HepG2 (cell line): Measurements from ENCODE around the gene KIF7. TPM values are rescaled to one million over a fixed set of nuclear protein-coding genes. Genes with fewer than 3 reads are reported as not detected.

Experiments
- ATAC-seq: fragments of 200-7000 bp; cut with Tn5 transposase; 3 replicates; pipeline ENCODE4 v1.9.1; 2020; ENCODE audit warnings: mild to moderate bottlenecking, moderate library complexity
- BruUV-seq: library from RNA; stranded (reverse); fragments of 400-500 nt; replicated peaks from 2 replicates; lab custom pipeline; 2021; lab: Mats Ljungman, UMichigan
- CTCF ChIA-PET: fragments of 300-600 bp; formaldehyde crosslinking; extraction: SDS; loops from one replicate; lab custom pipeline; 2021; ENCODE audit warnings: low total read pairs, inconsistent platforms, low intra/inter-chr PET ratio; lab: Yijun Ruan, JAX
- POLR2A ChIA-PET: fragments of 350-600 bp; sonication (Branson Sonifier 250); formaldehyde crosslinking; loops from one replicate; lab custom pipeline; 2020; ENCODE audit warnings: antibody characterized with exemption, inconsistent platforms; lab: Yijun Ruan, JAX
- DNase-seq: peaks from one replicate; pipeline ENCODE4 v3.0.0-alpha.2; 2015; ENCODE audit warnings: low spot score
- FAIRE-seq: peaks from 3 replicates; lab custom pipeline; 2011; peaks lifted over from hg19 to GRCh38; lab: Jason Lieb, UNC
- H2AFZ ChIP-seq: one replicate; pipeline ENCODE4 v1.6.1; 2011; ENCODE audit warnings: low read length, inconsistent platforms
- H3K27ac ChIP-seq: fragments of 300-600 bp; 3 replicates; pipeline ENCODE4 v1.8.0; 2011; ENCODE audit warnings: mixed run types, mild to moderate bottlenecking, mixed read lengths, low read length, inconsistent platforms; ENCODE audit not compliant: insufficient read depth; ENCODE audit errors: extremely low read length
- H3K27me3 ChIP-seq, 2 experiments: fragments of 200-600 bp in 1 of 2; 2 replicates in 1 of 2; 3 replicates in 1 of 2; pipeline versions ENCODE4 v1.6.0 to v1.8.0; 2011; ENCODE audit warnings: low read length in 2 of 2, mild to moderate bottlenecking in 2 of 2, moderate library complexity in 2 of 2, inconsistent platforms in 1 of 2; ENCODE audit not compliant: insufficient read depth in 2 of 2, control insufficient read depth in 1 of 2
- H3K36me3 ChIP-seq, 2 experiments: fragments of 200-600 bp in 1 of 2; replicated peaks in 1 of 2; 2 replicates in 1 of 2; 3 replicates in 1 of 2; pipeline versions ENCODE4 v1.5.1 to v1.8.0; 2011; ENCODE audit warnings: low read length in 2 of 2, inconsistent platforms in 1 of 2; ENCODE audit not compliant: insufficient read depth in 2 of 2, control insufficient read depth in 1 of 2
- H3K4me1 ChIP-seq: 2 replicates; pipeline ENCODE4 v1.5.1; 2012; ENCODE audit warnings: low read length, inconsistent platforms; ENCODE audit not compliant: insufficient read depth
- H3K4me2 ChIP-seq: 2 replicates; pipeline ENCODE4 v1.6.0; 2011; ENCODE audit warnings: low read depth, low read length, inconsistent platforms
- H3K4me3 ChIP-seq, 3 experiments: fragments of 200-600 bp in 1 of 3; sonication (generic), shearing (Covaris generic) in 1 of 3; replicated peaks in 1 of 3; 2 replicates each; pipeline ENCODE4 v1.5.1; 2011 to 2016; ENCODE audit warnings: low read length in 3 of 3, inconsistent platforms in 2 of 3, low read depth in 2 of 3, mild to moderate bottlenecking in 2 of 3, control low read depth in 1 of 3, mixed read lengths in 1 of 3; ENCODE audit not compliant: insufficient read depth in 1 of 3
- H3K79me2 ChIP-seq: one replicate; pipeline ENCODE4 v1.6.1; 2011; ENCODE audit warnings: low read length, inconsistent platforms; ENCODE audit not compliant: insufficient read depth
- H3K9ac ChIP-seq: 2 replicates; pipeline ENCODE4 v1.6.0; 2011; ENCODE audit warnings: mild to moderate bottlenecking, low read depth, low read length, inconsistent platforms; ENCODE audit not compliant: insufficient read depth
- H3K9me3 ChIP-seq: 2 replicates; pipeline ENCODE4 v1.5.1; 2012; ENCODE audit warnings: mild to moderate bottlenecking, low read length
- H4K20me1 ChIP-seq: 2 replicates; pipeline ENCODE4 v1.6.0; 2011; ENCODE audit warnings: inconsistent platforms, mild to moderate bottlenecking, low read length, moderate library complexity; ENCODE audit not compliant: insufficient read depth
- CENPX ChIP-seq: sonication (generic); formaldehyde crosslinking; IDR thresholded peaks from 2 replicates; pipeline ENCODE4 v1.9.0; 2021; ENCODE audit warnings: mild to moderate bottlenecking, missing genetic modification reagents, moderate library complexity
- KLF15 ChIP-seq: sonication (generic); formaldehyde crosslinking; IDR thresholded peaks from 2 replicates; pipeline ENCODE4 v1.8.1; 2023; ENCODE audit warnings: borderline replicate concordance, mild to moderate bottlenecking, inconsistent platforms, missing genetic modification reagents, mixed read lengths
- RAD21 ChIP-seq: fragments of 450-650 bp; formaldehyde crosslinking; IDR thresholded peaks from 2 replicates; pipeline ENCODE4 v1.5.0; 2020; ENCODE audit warnings: mild to moderate bottlenecking
- SATB2 ChIP-seq: sonication (generic); formaldehyde crosslinking; IDR thresholded peaks from 2 replicates; pipeline ENCODE4 v1.5.0; 2020; ENCODE audit warnings: missing genetic modification reagents
- TBL1XR1 ChIP-seq: fragments of 150-350 bp; IDR thresholded peaks from 2 replicates; pipeline ENCODE4 v1.6.1; 2014; ENCODE audit warnings: borderline replicate concordance, low read length; ENCODE audit not compliant: partially characterized antibody
- YEATS4 ChIP-seq: sonication (generic); formaldehyde crosslinking; IDR thresholded peaks from 2 replicates; pipeline ENCODE4 v1.4.0; 2020; ENCODE audit warnings: missing genetic modification reagents, borderline replicate concordance
- ZNF460 ChIP-seq: sonication (generic); formaldehyde crosslinking; IDR thresholded peaks from 2 replicates; pipeline ENCODE4 v1.5.1; 2020; ENCODE audit warnings: missing genetic modification reagents, mild to moderate bottlenecking, borderline replicate concordance
- ZNF496 ChIP-seq: sonication (generic); formaldehyde crosslinking; IDR thresholded peaks from 2 replicates; pipeline ENCODE4 v1.8.1; 2023; ENCODE audit warnings: mild to moderate bottlenecking, moderate library complexity, missing genetic modification reagents; ENCODE audit not compliant: insufficient replicate concordance
- ZNF788 ChIP-seq: sonication (generic); formaldehyde crosslinking; IDR thresholded peaks from 2 replicates; pipeline ENCODE4 v1.5.0; 2020; ENCODE audit warnings: mild to moderate bottlenecking, missing genetic modification reagents, borderline replicate concordance
- ZNF883 ChIP-seq: sonication (generic); formaldehyde crosslinking; IDR thresholded peaks from 2 replicates; pipeline ENCODE4 v1.5.1; 2020; ENCODE audit warnings: mild to moderate bottlenecking, missing genetic modification reagents; ENCODE audit errors: not compliant biosample characterization
- ZSCAN21 ChIP-seq: sonication (generic); formaldehyde crosslinking; IDR thresholded peaks from 2 replicates; pipeline ENCODE4 v1.8.0; 2022; ENCODE audit warnings: mild to moderate bottlenecking, missing genetic modification reagents, moderate library complexity, borderline replicate concordance
- ZSCAN29 ChIP-seq: sonication (generic); formaldehyde crosslinking; conservative IDR thresholded peaks from 2 replicates; pipeline ENCODE4 v1.4.0; 2020; ENCODE audit warnings: mild to moderate bottlenecking, missing genetic modification reagents
- WGBS: methylation state at CpG from one replicate; pipeline ENCODE4 v1.1.6; 2017; ENCODE audit warnings: low lambda C conversion rate; 5-methylcytosine and 5-hydroxymethylcytosine counted together
- in situ Hi-C: cut with HindIII; loops from 2 replicates; pipeline ENCODE4 v1.10.0; 2017; ENCODE audit warnings: low pct_unique_long_range_greater_than_20kb; ENCODE audit not compliant: extremely low pct_ligation_motif_present
- intact Hi-C: fragments of 100-400 bp; cut with micrococcal nuclease; formaldehyde crosslinking; loops from one replicate; pipeline ENCODE4 v1.10.0; 2022; ENCODE audit not compliant: unreplicated experiment
- polyA plus RNA-seq, 8 experiments: library from polyadenylated mRNA; depleted of rRNA in 3 of 8; stranded (reverse) in 7 of 8; unstranded in 1 of 8; fragments of >200 nt; fragmentation: Illumina TruSeq in 4 of 8; extraction: Trizol in 4 of 8; gene quantifications; 2 replicates each; pipeline versions ENCODE4 v1.2.1 to v1.2.3, GENCODE V29; 2011 to 2016; ENCODE audit warnings: low read depth in 4 of 8, missing spikeins in 1 of 8, mixed read lengths in 1 of 8; ENCODE audit not compliant: insufficient read depth in 1 of 8
- total RNA-seq, 5 experiments: library from RNA; depleted of rRNA; stranded (reverse); fragments of >200 nt; fragmentation: Illumina TruSeq; extraction: Trizol; gene quantifications; 2 replicates each; pipeline ENCODE4 v1.2.3, GENCODE V29; 2016; ENCODE audit warnings: low read depth in 1 of 5
- TF ChIP-seq, protein P1 (sequence below): sonication (generic); formaldehyde crosslinking; IDR thresholded peaks from 2 replicates; pipeline ENCODE4 v1.8.0; 2022; ENCODE audit warnings: missing genetic modification reagents, mild to moderate bottlenecking, moderate library complexity, borderline replicate concordance
- TF ChIP-seq, protein P2 (sequence below): sonication (generic); formaldehyde crosslinking; IDR thresholded peaks from 2 replicates; pipeline ENCODE4 v1.8.1; 2023; ENCODE audit warnings: mild to moderate bottlenecking, inconsistent platforms, moderate library complexity, missing genetic modification reagents, borderline replicate concordance
- TF ChIP-seq, protein P3 (sequence below): sonication (generic); formaldehyde crosslinking; IDR thresholded peaks from 2 replicates; pipeline ENCODE4 v1.4.0; 2020; ENCODE audit warnings: missing genetic modification reagents, borderline replicate concordance

KIF7 gene
- total and polyA plus RNA-seq, 2 of the 13 experiments (the other 11 are each of a cell fraction or from before 2014, with no cell fraction given): 1.5 to 6.2 TPM

DNA sequence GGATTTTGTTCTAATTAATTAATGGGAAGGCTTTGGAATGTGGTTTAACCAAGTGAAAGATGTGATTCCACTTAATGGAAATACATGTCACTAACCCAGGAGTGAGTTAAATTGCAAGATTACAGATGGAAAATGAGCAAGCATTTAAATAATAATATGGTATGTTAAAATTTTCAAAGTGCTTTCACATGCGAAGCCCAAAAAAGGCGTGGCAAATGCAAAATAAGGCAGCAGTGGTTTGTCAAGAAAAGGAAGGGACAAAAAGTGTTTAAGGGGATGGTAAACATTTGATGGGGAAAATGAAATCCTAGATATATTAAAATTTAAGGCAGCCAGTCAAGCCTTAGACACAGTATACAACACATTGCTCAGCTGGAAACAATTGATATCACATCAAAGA, 77.1 kb downstream of the KIF7 start:
- 89% methylated on average over 2 of the region's 2 CpGs for WGBS
- Histone ChIP-seq H3K4me2 (peak overlapping the region; percentile 88), H3K79me2 (peaks cover 68% of the 10 kb centered on the region), H4K20me1 (no peaks in the 10 kb centered on the region), H3K36me3 (peaks cover 3 to 22% of the 10 kb centered on the region in 2 experiments), H2AFZ (no peak overlapping the region), H3K27ac (peak overlapping the region; percentile 4), H3K4me3 (peak overlapping the region; percentile 15 to 67 (median 55); a peak in 5 of 6 replicates), H3K27me3 (no peaks in the 10 kb centered on the region; a peak in 1 of 5 replicates), H3K9ac (peak overlapping the region; percentile 52), H3K4me1 (peaks cover 51% of the 10 kb centered on the region), H3K9me3 (no peaks in the 10 kb centered on the region)
- ChIA-PET CTCF (no interaction called here), POLR2A (no interaction called here)
- no peak for ATAC-seq
- in situ Hi-C loops (no loop called here), intact Hi-C loops (no loop called here)
- no TSS peak for BruUV-seq
- no peak for DNase-seq
- FAIRE-seq: no peak
- TF ChIP-seq ZNF883 (CRISPR knock-in tag): no peak
- TF ChIP-seq ZSCAN29 (CRISPR knock-in tag): no peak
- TF ChIP-seq, protein P1, sequence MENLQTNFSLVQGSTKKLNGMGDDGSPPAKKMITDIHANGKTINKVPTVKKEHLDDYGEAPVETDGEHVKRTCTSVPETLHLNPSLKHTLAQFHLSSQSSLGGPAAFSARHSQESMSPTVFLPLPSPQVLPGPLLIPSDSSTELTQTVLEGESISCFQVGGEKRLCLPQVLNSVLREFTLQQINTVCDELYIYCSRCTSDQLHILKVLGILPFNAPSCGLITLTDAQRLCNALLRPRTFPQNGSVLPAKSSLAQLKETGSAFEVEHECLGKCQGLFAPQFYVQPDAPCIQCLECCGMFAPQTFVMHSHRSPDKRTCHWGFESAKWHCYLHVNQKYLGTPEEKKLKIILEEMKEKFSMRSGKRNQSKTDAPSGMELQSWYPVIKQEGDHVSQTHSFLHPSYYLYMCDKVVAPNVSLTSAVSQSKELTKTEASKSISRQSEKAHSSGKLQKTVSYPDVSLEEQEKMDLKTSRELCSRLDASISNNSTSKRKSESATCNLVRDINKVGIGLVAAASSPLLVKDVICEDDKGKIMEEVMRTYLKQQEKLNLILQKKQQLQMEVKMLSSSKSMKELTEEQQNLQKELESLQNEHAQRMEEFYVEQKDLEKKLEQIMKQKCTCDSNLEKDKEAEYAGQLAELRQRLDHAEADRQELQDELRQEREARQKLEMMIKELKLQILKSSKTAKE: no peak
- no peak for TF ChIP-seq RAD21
- TF ChIP-seq, protein P2, sequence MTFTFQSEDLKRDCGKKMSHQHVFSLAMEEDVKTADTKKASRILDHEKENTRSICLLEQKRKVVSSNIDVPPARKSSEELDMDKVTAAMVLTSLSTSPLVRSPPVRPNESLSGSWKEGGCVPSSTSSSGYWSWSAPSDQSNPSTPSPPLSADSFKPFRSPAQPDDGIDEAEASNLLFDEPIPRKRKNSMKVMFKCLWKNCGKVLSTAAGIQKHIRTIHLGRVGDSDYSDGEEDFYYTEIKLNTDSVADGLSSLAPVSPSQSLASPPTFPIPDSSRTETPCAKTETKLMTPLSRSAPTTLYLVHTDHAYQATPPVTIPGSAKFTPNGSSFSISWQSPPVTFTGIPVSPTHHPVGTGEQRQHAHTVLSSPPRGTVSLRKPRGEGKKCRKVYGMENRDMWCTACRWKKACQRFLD: no peak
- TF ChIP-seq SATB2 (CRISPR knock-in tag): no peak
- no peak for TF ChIP-seq ZSCAN21 (CRISPR knock-in tag)
- TF ChIP-seq ZNF460 (CRISPR knock-in tag): no peak
- TF ChIP-seq ZNF496 (CRISPR knock-in tag): no peak
- TF ChIP-seq TBL1XR1: no peak
- TF ChIP-seq ZNF788 (CRISPR knock-in tag): no peak
- no peak for TF ChIP-seq KLF15 (CRISPR knock-in tag)
- no peak for TF ChIP-seq YEATS4
- TF ChIP-seq, protein P3, sequence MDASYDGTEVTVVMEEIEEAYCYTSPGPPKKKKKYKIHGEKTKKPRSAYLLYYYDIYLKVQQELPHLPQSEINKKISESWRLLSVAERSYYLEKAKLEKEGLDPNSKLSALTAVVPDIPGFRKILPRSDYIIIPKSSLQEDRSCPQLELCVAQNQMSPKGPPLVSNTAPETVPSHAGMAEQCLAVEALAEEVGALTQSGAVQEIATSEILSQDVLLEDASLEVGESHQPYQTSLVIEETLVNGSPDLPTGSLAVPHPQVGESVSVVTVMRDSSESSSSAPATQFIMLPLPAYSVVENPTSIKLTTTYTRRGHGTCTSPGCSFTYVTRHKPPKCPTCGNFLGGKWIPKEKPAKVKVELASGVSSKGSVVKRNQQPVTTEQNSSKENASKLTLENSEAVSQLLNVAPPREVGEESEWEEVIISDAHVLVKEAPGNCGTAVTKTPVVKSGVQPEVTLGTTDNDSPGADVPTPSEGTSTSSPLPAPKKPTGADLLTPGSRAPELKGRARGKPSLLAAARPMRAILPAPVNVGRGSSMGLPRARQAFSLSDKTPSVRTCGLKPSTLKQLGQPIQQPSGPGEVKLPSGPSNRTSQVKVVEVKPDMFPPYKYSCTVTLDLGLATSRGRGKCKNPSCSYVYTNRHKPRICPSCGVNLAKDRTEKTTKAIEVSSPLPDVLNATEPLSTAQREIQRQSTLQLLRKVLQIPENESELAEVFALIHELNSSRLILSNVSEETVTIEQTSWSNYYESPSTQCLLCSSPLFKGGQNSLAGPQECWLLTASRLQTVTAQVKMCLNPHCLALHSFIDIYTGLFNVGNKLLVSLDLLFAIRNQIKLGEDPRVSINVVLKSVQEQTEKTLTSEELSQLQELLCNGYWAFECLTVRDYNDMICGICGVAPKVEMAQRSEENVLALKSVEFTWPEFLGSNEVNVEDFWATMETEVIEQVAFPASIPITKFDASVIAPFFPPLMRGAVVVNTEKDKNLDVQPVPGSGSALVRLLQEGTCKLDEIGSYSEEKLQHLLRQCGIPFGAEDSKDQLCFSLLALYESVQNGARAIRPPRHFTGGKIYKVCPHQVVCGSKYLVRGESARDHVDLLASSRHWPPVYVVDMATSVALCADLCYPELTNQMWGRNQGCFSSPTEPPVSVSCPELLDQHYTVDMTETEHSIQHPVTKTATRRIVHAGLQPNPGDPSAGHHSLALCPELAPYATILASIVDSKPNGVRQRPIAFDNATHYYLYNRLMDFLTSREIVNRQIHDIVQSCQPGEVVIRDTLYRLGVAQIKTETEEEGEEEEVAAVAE (CRISPR knock-in tag): no peak
- no peak for TF ChIP-seq CENPX (CRISPR knock-in tag)
